ENCODE measurements around the gene NFAT5.

DNA sequence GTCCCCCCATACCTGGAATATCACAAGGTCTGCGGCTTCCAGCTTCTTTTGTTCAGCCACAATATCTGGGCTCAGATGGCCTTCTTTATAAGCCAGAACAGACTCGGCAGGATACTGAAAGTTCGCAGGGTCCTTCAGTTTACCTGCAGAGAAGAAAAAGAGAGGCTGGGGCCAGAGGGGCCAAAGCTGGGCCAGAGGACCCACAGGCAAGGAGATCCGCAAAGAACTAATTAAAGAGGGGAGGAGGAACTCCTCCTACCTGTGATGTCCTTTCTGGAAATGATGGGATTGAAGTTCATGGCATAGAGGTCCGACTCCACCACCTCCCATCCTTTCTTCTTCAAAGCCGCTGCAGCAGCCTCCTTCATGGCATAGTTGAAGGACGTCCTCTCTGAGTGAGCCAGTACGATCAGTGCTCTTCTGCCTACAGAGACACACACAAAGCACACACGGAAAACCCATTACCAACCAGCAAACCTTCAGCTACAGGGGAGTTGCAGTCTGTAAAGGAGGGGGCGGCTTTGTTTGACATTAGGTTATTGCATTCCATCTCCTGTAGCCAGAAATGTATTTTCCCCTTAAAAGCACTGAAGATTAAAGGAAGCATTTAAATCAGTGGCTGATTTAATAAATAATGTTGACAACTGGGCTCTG is 152.5 kb downstream of the NFAT5 start:
- TF ChIP-seq CTCF (IDR thresholded peaks at IDR 0.05) (no peak), EP300 (IDR thresholded peaks at IDR 0.05) (no peak), POLR2A (IDR thresholded peaks at IDR 0.05) (no peak)
